H9 (cell line): ENCODE measurements around the gene TMEM175. TPM values are rescaled to one million over a fixed set of nuclear protein-coding genes. Genes with fewer than 3 reads are reported as not detected.
A peak's percentile ranks its signal among the peaks of the same experiment; 100 is the strongest.

Source experiments
- DNase-seq: peaks from one replicate; pipeline ENCODE4 v3.0.0-alpha.2; 2017
- H2AFZ ChIP-seq: one replicate; pipeline ENCODE4 v1.6.1; 2013; ENCODE audit warnings: mild to moderate bottlenecking, low read length, control low read depth, moderate library complexity
- H2AK5ac ChIP-seq: 2 replicates; pipeline ENCODE4 v1.6.1; 2013; ENCODE audit warnings: low read length, control low read depth, mixed read lengths; ENCODE audit not compliant: insufficient read length
- H2BK120ac ChIP-seq: one replicate; pipeline ENCODE4 v1.6.1; 2013; ENCODE audit warnings: low read depth, mild to moderate bottlenecking, low read length, control low read depth, inconsistent platforms; ENCODE audit not compliant: poor library complexity, severe bottlenecking
- H2BK12ac ChIP-seq: 2 replicates; pipeline ENCODE4 v1.6.1; 2013; ENCODE audit warnings: low read length, control low read depth, mixed read lengths, low read depth; ENCODE audit not compliant: insufficient read length
- H2BK15ac ChIP-seq: 2 replicates; pipeline ENCODE4 v1.6.1; 2013; ENCODE audit warnings: low read depth, low read length, control low read depth
- H2BK20ac ChIP-seq: one replicate; pipeline ENCODE4 v1.6.1; 2013; ENCODE audit warnings: low read depth, mild to moderate bottlenecking, low read length, control low read depth, inconsistent platforms; ENCODE audit not compliant: poor library complexity, severe bottlenecking
- H2BK5ac ChIP-seq: 2 replicates; pipeline ENCODE4 v1.6.1; 2013; ENCODE audit warnings: low read length, control low read depth, mixed read lengths; ENCODE audit not compliant: insufficient read length
- H3K14ac ChIP-seq: 2 replicates; pipeline ENCODE4 v1.6.1; 2013; ENCODE audit warnings: low read length, control low read depth; ENCODE audit not compliant: insufficient read depth
- H3K18ac ChIP-seq: 2 replicates; pipeline ENCODE4 v1.6.1; 2013; ENCODE audit warnings: low read depth, mild to moderate bottlenecking, mixed read lengths, low read length, control low read depth; ENCODE audit not compliant: insufficient read length
- H3K23ac ChIP-seq: 2 replicates; pipeline ENCODE4 v1.6.1; 2013; ENCODE audit warnings: low read length, control low read depth, mixed read lengths, low read depth; ENCODE audit not compliant: insufficient read length
- H3K23me2 ChIP-seq: 2 replicates; pipeline ENCODE4 v1.6.1; 2013; ENCODE audit warnings: low read depth, mild to moderate bottlenecking, mixed read lengths, low read length, control low read depth; ENCODE audit not compliant: insufficient read length, poor library complexity, severe bottlenecking
- H3K27ac ChIP-seq: 2 replicates; pipeline ENCODE4 v1.5.1; 2013; ENCODE audit warnings: low read length, control low read depth, mixed read lengths, low read depth; ENCODE audit not compliant: insufficient read length
- H3K27me3 ChIP-seq: 2 replicates; pipeline ENCODE4 v1.6.1; 2013; ENCODE audit warnings: low read length, control low read depth, inconsistent platforms; ENCODE audit not compliant: insufficient read depth
- H3K4ac ChIP-seq: 2 replicates; pipeline ENCODE4 v1.6.1; 2013; ENCODE audit warnings: low read depth, mild to moderate bottlenecking, control low read depth, inconsistent platforms, low read length, moderate library complexity
- H3K4me1 ChIP-seq: 2 replicates; pipeline ENCODE4 v1.6.1; 2013; ENCODE audit warnings: low read length, control low read depth, inconsistent platforms; ENCODE audit not compliant: insufficient read depth
- H3K4me2 ChIP-seq: 2 replicates; pipeline ENCODE4 v1.6.1; 2013; ENCODE audit warnings: low read length, control low read depth, mixed read lengths; ENCODE audit not compliant: insufficient read length, insufficient read depth
- H3K56ac ChIP-seq: 2 replicates; pipeline ENCODE4 v1.6.1; 2013; ENCODE audit warnings: low read depth, mild to moderate bottlenecking, mixed read lengths, low read length, control low read depth; ENCODE audit not compliant: insufficient read length
- H3K79me1 ChIP-seq: 2 replicates; pipeline ENCODE4 v1.6.1; 2013; ENCODE audit warnings: low read depth, mild to moderate bottlenecking, moderate library complexity, low read length, control low read depth, inconsistent platforms; ENCODE audit not compliant: insufficient read depth, poor library complexity, severe bottlenecking
- H3K79me2 ChIP-seq: 2 replicates; pipeline ENCODE4 v1.6.1; 2013; ENCODE audit warnings: low read length, control low read depth, inconsistent platforms; ENCODE audit not compliant: insufficient read depth
- H3K9ac ChIP-seq: 2 replicates; pipeline ENCODE4 v1.6.1; 2013; ENCODE audit warnings: low read length, control low read depth, mixed read lengths; ENCODE audit not compliant: insufficient read length; ENCODE audit errors: extremely low read depth
- H3K9me3 ChIP-seq: one replicate; pipeline ENCODE4 v1.6.1; 2013; ENCODE audit warnings: low read depth, low read length, inconsistent platforms; ENCODE audit not compliant: control insufficient read depth
- H3T11ph ChIP-seq: one replicate; pipeline ENCODE4 v1.6.1; 2013; ENCODE audit warnings: mild to moderate bottlenecking, low read length, control low read depth, inconsistent platforms
- H4K20me1 ChIP-seq: one replicate; pipeline ENCODE4 v1.6.1; 2013; ENCODE audit not compliant: control insufficient read depth, insufficient read length, insufficient read depth
- H4K5ac ChIP-seq: 2 replicates; pipeline ENCODE4 v1.6.1; 2013; ENCODE audit warnings: low read depth, mild to moderate bottlenecking, mixed read lengths, low read length, control low read depth; ENCODE audit not compliant: insufficient read length
- H4K8ac ChIP-seq: replicated peaks from 2 replicates; pipeline ENCODE4 v1.6.1; 2013; ENCODE audit warnings: low read length, control low read depth, mixed read lengths, low read depth; ENCODE audit not compliant: insufficient read length
- H4K91ac ChIP-seq: 2 replicates; pipeline ENCODE4 v1.6.1; 2013; ENCODE audit warnings: low read depth, mild to moderate bottlenecking, moderate library complexity, mixed read lengths, low read length, control low read depth; ENCODE audit not compliant: insufficient read length
- H3K27ac Mint-ChIP-seq, 3 experiments: 2 replicates in 2 of 3; 3 replicates in 1 of 3; pipeline ENCODE4 v1.8.0; 2020 to 2021; ENCODE audit warnings: mixed read lengths in 3 of 3, mild to moderate bottlenecking in 1 of 3, moderate library complexity in 1 of 3
- H3K27me3 Mint-ChIP-seq: 2 replicates; pipeline ENCODE4 v1.8.0; 2021; ENCODE audit warnings: low read depth, mild to moderate bottlenecking, moderate library complexity, mixed read lengths
- H3K36me3 Mint-ChIP-seq, 3 experiments: 2 replicates in 2 of 3; 3 replicates in 1 of 3; pipeline ENCODE4 v1.8.0; 2020 to 2021; ENCODE audit warnings: low read depth in 3 of 3, mixed read lengths in 3 of 3; ENCODE audit not compliant: insufficient read depth in 1 of 3
- H3K4me1 Mint-ChIP-seq, 2 experiments: 2 replicates each; pipeline ENCODE4 v1.8.0; 2020; ENCODE audit warnings: mixed read lengths in 2 of 2
- H3K4me3 Mint-ChIP-seq, 2 experiments: 2 replicates in 1 of 2; 3 replicates in 1 of 2; pipeline ENCODE4 v1.8.0; 2020 to 2021; ENCODE audit warnings: mild to moderate bottlenecking in 2 of 2, mixed read lengths in 2 of 2, moderate library complexity in 1 of 2
- H3K9me3 Mint-ChIP-seq, 2 experiments: 2 replicates in 1 of 2; 3 replicates in 1 of 2; pipeline ENCODE4 v1.8.0; 2020; ENCODE audit warnings: mild to moderate bottlenecking in 2 of 2, mixed read lengths in 2 of 2, moderate library complexity in 1 of 2
- CTCF ChIP-seq: fragments of 200-600 bp; sonication (generic); conservative IDR thresholded peaks from 3 replicates; pipeline ENCODE4 v1.8.0; 2021; ENCODE audit warnings: antibody characterized with exemption, mild to moderate bottlenecking
- WGBS: extraction: QIAGEN DNeasy Blood & Tissue Kit; methylation state at CpG from one replicate; pipeline ENCODE4 v1.1.7; 2013; ENCODE audit warnings: missing lambda C conversion rate, low lambda C conversion rate, mixed read lengths; ENCODE audit not compliant: insufficient read length; ENCODE audit errors: extremely low coverage; 5-methylcytosine and 5-hydroxymethylcytosine counted together
- total RNA-seq: library from RNA; stranded (reverse); gene quantifications from 2 replicates; pipeline ENCODE4 v1.2.1, GENCODE V29; 2021

TMEM175 gene
- total RNA-seq, 1 experiment from 2014 or later, result 6.4 TPM

GRCh38 chr4:889516-889915, 42.7 kb upstream of the TMEM175 start:
- no peak for TF ChIP-seq CTCF
- no peak overlapping the region for H3K56ac ChIP-seq
- no peak overlapping the region for H2BK15ac ChIP-seq
- no peak overlapping the region for H3K9ac ChIP-seq
- H3K27ac ChIP-seq, result no peak overlapping the region
- no peak overlapping the region for H4K8ac ChIP-seq
- no peak overlapping the region for H2BK120ac ChIP-seq
- no peak overlapping the region for H3K23ac ChIP-seq
- WGBS, result no CpG with 5 or more reads among the region's 16 CpGs
- H3T11ph ChIP-seq, result no peak overlapping the region
- H3K4ac ChIP-seq, result no peak overlapping the region
- H3K18ac ChIP-seq, result no peak overlapping the region
- DNase-seq, result no peak
- H3K4me2 ChIP-seq, result no peak overlapping the region
- Mint-ChIP-seq H3K4me3 (no peak overlapping the region), H3K4me1 (no peaks in the 10 kb centered on the region), H3K27me3 (no peaks in the 10 kb centered on the region), H3K9me3 (peaks cover 2 to 4% of the 10 kb centered on the region in 2 experiments; a peak in 2 of 5 replicates), H3K36me3 (peaks cover 13 to 28% (median 28%) of the 10 kb centered on the region in 3 experiments; a peak in 6 of 7 replicates), H3K27ac (0 out of 7 replicates have a peak overlapping the region, but pooled peaks of 1 of the 3 experiments have one; percentile 57)
- no peaks in the 10 kb centered on the region for H3K27me3 ChIP-seq
- H4K20me1 ChIP-seq, result no peaks in the 10 kb centered on the region
- H3K4me1 ChIP-seq, result no peaks in the 10 kb centered on the region
- no peak overlapping the region for H2BK5ac ChIP-seq
- no peaks in the 10 kb centered on the region for H3K23me2 ChIP-seq
- H4K5ac ChIP-seq, result no peak overlapping the region
- no peak overlapping the region for H3K14ac ChIP-seq
- no peaks in the 10 kb centered on the region for H3K79me1 ChIP-seq
- H2AFZ ChIP-seq, result no peak overlapping the region
- no peaks in the 10 kb centered on the region for H3K9me3 ChIP-seq
- no peak overlapping the region for H2AK5ac ChIP-seq
- H4K91ac ChIP-seq, result no peak overlapping the region
- H2BK12ac ChIP-seq, result no peak overlapping the region
- H2BK20ac ChIP-seq, result no peak overlapping the region
- no peaks in the 10 kb centered on the region for H3K79me2 ChIP-seq
